ENCODE data around the gene PRDX6. TPM values are rescaled to one million over a fixed set of nuclear protein-coding genes. Genes with fewer than 3 reads are reported as not detected.

The PRDX6 gene
- total and polyA plus RNA-seq, 4 experiments from 2014 or later: 69.9 to 112 (median 81.6) TPM

GRCh38 chr1:173433751-173434326 is 43.3 kb upstream of the PRDX6 start:
- Histone ChIP-seq H3K9me3 (ENCODE audit: control insufficient read depth in 1 of 2, low read length in 2 of 2) (no peaks in the 10 kb centered on the region), H3K27me3 (ENCODE audit: insufficient read depth, low read length) (no peaks in the 10 kb centered on the region), H3K36me3 (ENCODE audit: insufficient read depth, low read length) (no peaks in the 10 kb centered on the region), H3K4me1 (ENCODE audit: insufficient read depth, low read length) (peaks cover 17% of the 10 kb centered on the region), H3K27ac (ENCODE audit: low read depth, low read length) (no peak overlapping the region), H3K4me3 (ENCODE audit: low read length in 2 of 2) (no peak overlapping the region)
- peak overlapping the region in 1 of 7 donors; percentile 19 for H3K27ac Mint-ChIP-seq
- H3K4me1 Mint-ChIP-seq: peaks cover 16 to 26% (median 16%) of the 10 kb centered on the region in 4 donors
- no peaks in the 10 kb centered on the region for H3K9me3 Mint-ChIP-seq
- no peak for DNase-seq
- POLR2A ChIA-PET (ENCODE audit: partially characterized antibody): no interaction called here
- CTCF ChIA-PET (ENCODE audit: partially characterized antibody): interaction anchor here (0.8 to 1.0 kb wide), 2 partner anchors 281 to 391 kb away, joined by 3 read pairs; partner anchors contain the start of genes CENPL and KLHL20
- H3K36me3 Mint-ChIP-seq: no peaks in the 10 kb centered on the region
- no peak overlapping the region for H3K4me3 Mint-ChIP-seq
- H3K27me3 Mint-ChIP-seq: no peaks in the 10 kb centered on the region
- intact Hi-C loops (cut with micrococcal nuclease): loop anchor here (5.0 to 10.0 kb wide), 2 partner anchors 343 to 501 kb away; no protein-coding TSS in a partner anchor

GRCh38 chr1:173436841-173437428 is 40.2 kb upstream of the PRDX6 start:
- no peak overlapping the region for H3K4me3 ChIP-seq (ENCODE audit: low read length in 2 of 2)
- ChIA-PET CTCF (ENCODE audit: partially characterized antibody) (no interaction called here), POLR2A (ENCODE audit: partially characterized antibody) (interaction anchor here (1.7 kb wide), 1 partner anchor 432 kb away, joined by 4 read pairs; the partner anchor contains the start of gene ZBTB37)
- H3K36me3 Mint-ChIP-seq: peaks cover 7 to 19% of the 10 kb centered on the region in 2 donors
- peak overlapping the region in 1 of 7 donors; percentile 47 for H3K27ac Mint-ChIP-seq
- intact Hi-C loops (cut with micrococcal nuclease): loop anchor here (10.0 kb wide), 1 partner anchor 498 kb away; no protein-coding TSS in a partner anchor
- H3K4me1 ChIP-seq (ENCODE audit: insufficient read depth, low read length): no peaks in the 10 kb centered on the region
- H3K4me1 Mint-ChIP-seq: no peaks in the 10 kb centered on the region
- no peak overlapping the region for H3K27ac ChIP-seq (ENCODE audit: low read depth, low read length)
- no peak for DNase-seq
- no peaks in the 10 kb centered on the region for H3K9me3 ChIP-seq (ENCODE audit: control insufficient read depth in 1 of 2, low read length in 2 of 2)
- H3K9me3 Mint-ChIP-seq: no peaks in the 10 kb centered on the region
- H3K27me3 Mint-ChIP-seq: no peaks in the 10 kb centered on the region
- H3K27me3 ChIP-seq (ENCODE audit: insufficient read depth, low read length): no peaks in the 10 kb centered on the region
- no peaks in the 10 kb centered on the region for H3K36me3 ChIP-seq (ENCODE audit: insufficient read depth, low read length)
- no peak overlapping the region for H3K4me3 Mint-ChIP-seq

GRCh38 chr1:173438675-173439074 is 38.5 kb upstream of the PRDX6 start:
- H3K36me3 ChIP-seq (ENCODE audit: insufficient read depth, low read length): no peaks in the 10 kb centered on the region
- H3K9me3 ChIP-seq (ENCODE audit: control insufficient read depth in 1 of 2, low read length in 2 of 2): no peaks in the 10 kb centered on the region
- Mint-ChIP-seq H3K4me1 (peaks cover 0 to 2% (median 1%) of the 10 kb centered on the region in 4 donors), H3K4me3 (no peak overlapping the region), H3K27ac (no peak overlapping the region), H3K9me3 (no peaks in the 10 kb centered on the region), H3K27me3 (no peaks in the 10 kb centered on the region), H3K36me3 (peaks cover 10 to 24% of the 10 kb centered on the region in 2 donors)
- DNase-seq: no peak
- no peaks in the 10 kb centered on the region for H3K4me1 ChIP-seq (ENCODE audit: insufficient read depth, low read length)
- H3K4me3 ChIP-seq (ENCODE audit: low read length in 2 of 2): no peak overlapping the region
- intact Hi-C loops (cut with micrococcal nuclease): loop anchor here (10.0 kb wide), 1 partner anchor 496 kb away; no protein-coding TSS in a partner anchor
- no peak overlapping the region for H3K27ac ChIP-seq (ENCODE audit: low read depth, low read length)
- CTCF ChIA-PET (ENCODE audit: partially characterized antibody): interaction anchor here (0.7 to 2.4 kb wide), 4 partner anchors 9 to 696 kb away, joined by 3 to 9 read pairs (median 5); partner anchors contain the start of gene PRDX6
- POLR2A ChIA-PET (ENCODE audit: partially characterized antibody): interaction anchor here (0.9 to 1.0 kb wide), 2 partner anchors 9 to 38 kb away, joined by 3 to 4 read pairs; partner anchors contain the start of gene PRDX6
- no peaks in the 10 kb centered on the region for H3K27me3 ChIP-seq (ENCODE audit: insufficient read depth, low read length)

GRCh38 chr1:173440430-173440829 is 36.7 kb upstream of the PRDX6 start:
- no peaks in the 10 kb centered on the region for H3K27me3 Mint-ChIP-seq

GRCh38 chr1:173444757-173445156 is 32.4 kb upstream of the PRDX6 start:
- Mint-ChIP-seq H3K4me1 (peaks cover 11 to 25% (median 21%) of the 10 kb centered on the region in 4 donors), H3K4me3 (peak overlapping the region in 6 of 8 donors; percentile 5 to 32 (median 16)), H3K27me3 (no peaks in the 10 kb centered on the region), H3K36me3 (peaks cover 49 to 57% of the 10 kb centered on the region in 2 donors), H3K9me3 (peaks cover 3 to 28% (median 18%) of the 10 kb centered on the region in 8 donors), H3K27ac (peak overlapping the region in 6 of 7 donors; percentile 3 to 71 (median 56))
- H3K4me3 ChIP-seq (ENCODE audit: low read length in 2 of 2): no peak overlapping the region
- H3K9me3 ChIP-seq (ENCODE audit: control insufficient read depth in 1 of 2, low read length in 2 of 2): peaks cover 0 to 4% of the 10 kb centered on the region in 2 donors
- peak in 4 of 5 donors; percentile 48 to 58 (median 50) for DNase-seq
- ChIA-PET CTCF (ENCODE audit: partially characterized antibody) (interaction anchor here (1.9 to 2.0 kb wide), 2 partner anchors 14 to 15 kb away, joined by 5 to 6 read pairs; no protein-coding TSS in a partner anchor), POLR2A (ENCODE audit: partially characterized antibody) (interaction anchor here (0.5 to 1.6 kb wide), 3 partner anchors 11 to 32 kb away, joined by 3 to 7 read pairs (median 3); partner anchors contain the start of gene PRDX6)
- H3K27ac ChIP-seq (ENCODE audit: low read depth, low read length): no peak overlapping the region
- no peaks in the 10 kb centered on the region for H3K27me3 ChIP-seq (ENCODE audit: insufficient read depth, low read length)
- intact Hi-C loops (cut with micrococcal nuclease): no loop called here
- H3K4me1 ChIP-seq (ENCODE audit: insufficient read depth, low read length): peaks cover 14% of the 10 kb centered on the region
- no peaks in the 10 kb centered on the region for H3K36me3 ChIP-seq (ENCODE audit: insufficient read depth, low read length)

More at GRCh38 chr1:173440430-173440829, 36.7 kb upstream of the PRDX6 start:
- Mint-ChIP-seq H3K4me1 (peaks cover 7 to 19% (median 16%) of the 10 kb centered on the region in 4 donors), H3K36me3 (peaks cover 14 to 33% of the 10 kb centered on the region in 2 donors), H3K27ac (no peak overlapping the region), H3K9me3 (peaks cover 0 to 6% (median 2%) of the 10 kb centered on the region in 8 donors), H3K4me3 (no peak overlapping the region)
- Histone ChIP-seq H3K27ac (ENCODE audit: low read depth, low read length) (no peak overlapping the region), H3K4me1 (ENCODE audit: insufficient read depth, low read length) (peaks cover 10% of the 10 kb centered on the region), H3K4me3 (ENCODE audit: low read length in 2 of 2) (no peak overlapping the region), H3K9me3 (ENCODE audit: control insufficient read depth in 1 of 2, low read length in 2 of 2) (no peaks in the 10 kb centered on the region), H3K36me3 (ENCODE audit: insufficient read depth, low read length) (no peaks in the 10 kb centered on the region), H3K27me3 (ENCODE audit: insufficient read depth, low read length) (no peaks in the 10 kb centered on the region)
- ChIA-PET CTCF (ENCODE audit: partially characterized antibody) (interaction anchor here (1.4 kb wide), 2 partner anchors 9 to 11 kb away, joined by 3 to 6 read pairs; no protein-coding TSS in a partner anchor), POLR2A (ENCODE audit: partially characterized antibody) (no interaction called here)
- intact Hi-C loops (cut with micrococcal nuclease): no loop called here
- no peak for DNase-seq

- Histone ChIP-seq H3K4me3 (ENCODE audit: low read length in 2 of 2) (no peak overlapping the region), H3K9me3 (ENCODE audit: control insufficient read depth in 1 of 2, low read length in 2 of 2) (peaks cover 0 to 4% of the 10 kb centered on the region in 2 donors), H3K36me3 (ENCODE audit: insufficient read depth, low read length) (no peaks in the 10 kb centered on the region), H3K27ac (ENCODE audit: low read depth, low read length) (no peak overlapping the region), H3K4me1 (ENCODE audit: insufficient read depth, low read length) (peaks cover 14% of the 10 kb centered on the region), H3K27me3 (ENCODE audit: insufficient read depth, low read length) (no peaks in the 10 kb centered on the region)
- POLR2A ChIA-PET (ENCODE audit: partially characterized antibody): interaction anchor here (0.5 to 1.6 kb wide), 3 partner anchors 11 to 32 kb away, joined by 3 to 7 read pairs (median 3); partner anchors contain the start of gene PRDX6
- Mint-ChIP-seq H3K4me1 (peaks cover 11 to 25% (median 21%) of the 10 kb centered on the region in 4 donors), H3K36me3 (peaks cover 53 to 54% of the 10 kb centered on the region in 2 donors), H3K4me3 (peak overlapping the region in 6 of 8 donors; percentile 5 to 32 (median 16)), H3K27ac (peak overlapping the region in 6 of 7 donors; percentile 3 to 71 (median 56)), H3K9me3 (peaks cover 3 to 28% (median 18%) of the 10 kb centered on the region in 8 donors), H3K27me3 (no peaks in the 10 kb centered on the region)
- intact Hi-C loops (cut with micrococcal nuclease): no loop called here
- CTCF ChIA-PET (ENCODE audit: partially characterized antibody): interaction anchor here (1.9 to 2.0 kb wide), 2 partner anchors 14 to 16 kb away, joined by 5 to 6 read pairs; no protein-coding TSS in a partner anchor
- DNase-seq: no peak
Measured at GRCh38 chr1:173445164-173445563, 32.0 kb upstream of the PRDX6 start.
